Sigmoid colon (tissue), 3 donors: ENCODE data around the gene TRPM2.

Experiments used
- POLR2A ChIP-seq, 2 donors: fragments of 450-650 bp; IDR thresholded peaks; one replicate each; pipeline ENCODE4 v1.6.1; 2016; ENCODE audit warnings: antibody characterized with exemption in 2 of 2, mild to moderate bottlenecking in 2 of 2, moderate library complexity in 2 of 2
- TF ChIP-seq, protein P1 (sequence below), 4 experiments: fragments of 450-650 bp in 3 of 4; fragments of 200-600 bp in 1 of 4; IDR thresholded peaks; one replicate each; pipeline ENCODE4 v1.5.1; 2016 to 2019; ENCODE audit warnings: antibody characterized with exemption in 4 of 4, mild to moderate bottlenecking in 3 of 4, moderate library complexity in 2 of 4

DNA sequence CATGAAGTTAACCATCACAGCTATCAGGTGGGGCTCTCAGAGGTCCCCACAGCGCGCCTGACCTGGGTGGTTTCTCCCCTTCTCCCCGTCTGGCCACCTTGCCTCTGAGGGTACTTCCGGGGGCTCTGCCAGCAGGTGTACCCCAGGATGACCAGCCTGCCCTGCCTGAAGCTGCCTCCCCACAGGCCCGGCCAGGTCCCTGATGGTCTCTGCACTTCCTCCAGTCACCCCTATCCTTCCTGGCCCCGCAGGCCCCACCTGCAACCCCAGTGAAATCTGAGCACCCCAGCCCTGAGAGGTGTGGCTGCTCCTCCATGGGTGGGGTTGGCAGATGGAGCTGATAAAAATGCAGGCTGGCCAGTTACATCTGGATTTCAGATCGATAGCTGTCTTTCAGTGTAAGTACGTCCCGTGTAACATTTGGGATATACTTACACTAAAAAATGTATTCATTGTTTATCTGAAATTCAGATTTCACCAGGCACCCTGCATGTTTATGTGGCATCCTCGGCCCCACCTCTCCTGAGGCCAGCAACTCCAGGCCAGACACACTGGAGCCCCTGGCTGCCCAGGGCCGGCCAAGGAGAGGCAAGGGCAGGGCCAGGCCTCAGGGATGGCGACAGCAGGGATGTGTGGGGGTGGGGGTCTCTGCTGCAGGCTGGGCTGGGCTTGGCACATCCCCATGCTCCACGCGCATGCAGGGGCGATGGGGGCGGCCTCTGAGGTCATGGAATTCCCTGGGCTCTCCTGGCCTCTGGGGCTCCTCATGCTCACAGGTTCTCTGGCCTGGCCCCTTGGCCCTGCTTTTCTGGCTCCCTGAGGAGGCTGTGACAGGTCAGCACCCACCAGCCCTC lies 127.0 kb downstream of the TRPM2 start:
- TF ChIP-seq, protein P1, sequence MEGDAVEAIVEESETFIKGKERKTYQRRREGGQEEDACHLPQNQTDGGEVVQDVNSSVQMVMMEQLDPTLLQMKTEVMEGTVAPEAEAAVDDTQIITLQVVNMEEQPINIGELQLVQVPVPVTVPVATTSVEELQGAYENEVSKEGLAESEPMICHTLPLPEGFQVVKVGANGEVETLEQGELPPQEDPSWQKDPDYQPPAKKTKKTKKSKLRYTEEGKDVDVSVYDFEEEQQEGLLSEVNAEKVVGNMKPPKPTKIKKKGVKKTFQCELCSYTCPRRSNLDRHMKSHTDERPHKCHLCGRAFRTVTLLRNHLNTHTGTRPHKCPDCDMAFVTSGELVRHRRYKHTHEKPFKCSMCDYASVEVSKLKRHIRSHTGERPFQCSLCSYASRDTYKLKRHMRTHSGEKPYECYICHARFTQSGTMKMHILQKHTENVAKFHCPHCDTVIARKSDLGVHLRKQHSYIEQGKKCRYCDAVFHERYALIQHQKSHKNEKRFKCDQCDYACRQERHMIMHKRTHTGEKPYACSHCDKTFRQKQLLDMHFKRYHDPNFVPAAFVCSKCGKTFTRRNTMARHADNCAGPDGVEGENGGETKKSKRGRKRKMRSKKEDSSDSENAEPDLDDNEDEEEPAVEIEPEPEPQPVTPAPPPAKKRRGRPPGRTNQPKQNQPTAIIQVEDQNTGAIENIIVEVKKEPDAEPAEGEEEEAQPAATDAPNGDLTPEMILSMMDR (IDR thresholded peaks at IDR 0.05): no peak
- TF ChIP-seq POLR2A (IDR thresholded peaks at IDR 0.05): no peak
